ENCODE data around the gene DDX11. TPM values are rescaled to one million over a fixed set of nuclear protein-coding genes. Genes with fewer than 3 reads are reported as not detected.
A peak's percentile ranks its signal among the peaks of the same experiment; 100 is the strongest.

Gene DDX11
- total RNA-seq, 1 donor from 2014 or later = 247 TPM

GRCh38 chr12:31033146-31033545 lies 40.5 kb upstream of the DDX11 start:
- Mint-ChIP-seq H3K4me1 (ENCODE audit: low read depth) (peaks cover 1% of the 10 kb centered on the region), H3K4me3 (ENCODE audit: low read depth) (no peak overlapping the region), H3K27me3 (peaks cover 47% of the 10 kb centered on the region), H3K27ac (no peak overlapping the region), H3K36me3 (ENCODE audit: insufficient read depth) (no peaks in the 10 kb centered on the region), H3K9me3 (ENCODE audit: low read depth) (no peaks in the 10 kb centered on the region)
- TF ChIP-seq, protein P1, sequence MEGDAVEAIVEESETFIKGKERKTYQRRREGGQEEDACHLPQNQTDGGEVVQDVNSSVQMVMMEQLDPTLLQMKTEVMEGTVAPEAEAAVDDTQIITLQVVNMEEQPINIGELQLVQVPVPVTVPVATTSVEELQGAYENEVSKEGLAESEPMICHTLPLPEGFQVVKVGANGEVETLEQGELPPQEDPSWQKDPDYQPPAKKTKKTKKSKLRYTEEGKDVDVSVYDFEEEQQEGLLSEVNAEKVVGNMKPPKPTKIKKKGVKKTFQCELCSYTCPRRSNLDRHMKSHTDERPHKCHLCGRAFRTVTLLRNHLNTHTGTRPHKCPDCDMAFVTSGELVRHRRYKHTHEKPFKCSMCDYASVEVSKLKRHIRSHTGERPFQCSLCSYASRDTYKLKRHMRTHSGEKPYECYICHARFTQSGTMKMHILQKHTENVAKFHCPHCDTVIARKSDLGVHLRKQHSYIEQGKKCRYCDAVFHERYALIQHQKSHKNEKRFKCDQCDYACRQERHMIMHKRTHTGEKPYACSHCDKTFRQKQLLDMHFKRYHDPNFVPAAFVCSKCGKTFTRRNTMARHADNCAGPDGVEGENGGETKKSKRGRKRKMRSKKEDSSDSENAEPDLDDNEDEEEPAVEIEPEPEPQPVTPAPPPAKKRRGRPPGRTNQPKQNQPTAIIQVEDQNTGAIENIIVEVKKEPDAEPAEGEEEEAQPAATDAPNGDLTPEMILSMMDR (IDR thresholded peaks at IDR 0.05; ENCODE audit: unreplicated experiment) = no peak
- no peak for DNase-seq (ENCODE audit: low spot score, unreplicated experiment)

- H3K27me3 Mint-ChIP-seq = peaks cover 49% of the 10 kb centered on the region
- H3K4me1 Mint-ChIP-seq (ENCODE audit: low read depth) = peaks cover 1% of the 10 kb centered on the region
- no peaks in the 10 kb centered on the region for H3K36me3 Mint-ChIP-seq (ENCODE audit: insufficient read depth)
- TF ChIP-seq, protein P1 (IDR thresholded peaks at IDR 0.05; ENCODE audit: unreplicated experiment) = no peak
- peak; percentile 5 for DNase-seq (ENCODE audit: low spot score, unreplicated experiment)
- no peak overlapping the region for H3K27ac Mint-ChIP-seq
- no peaks in the 10 kb centered on the region for H3K9me3 Mint-ChIP-seq (ENCODE audit: low read depth)
- H3K4me3 Mint-ChIP-seq (ENCODE audit: low read depth) = no peak overlapping the region
Observed at GRCh38 chr12:31033681-31034080, 40.0 kb upstream of the DDX11 start.

DNA sequence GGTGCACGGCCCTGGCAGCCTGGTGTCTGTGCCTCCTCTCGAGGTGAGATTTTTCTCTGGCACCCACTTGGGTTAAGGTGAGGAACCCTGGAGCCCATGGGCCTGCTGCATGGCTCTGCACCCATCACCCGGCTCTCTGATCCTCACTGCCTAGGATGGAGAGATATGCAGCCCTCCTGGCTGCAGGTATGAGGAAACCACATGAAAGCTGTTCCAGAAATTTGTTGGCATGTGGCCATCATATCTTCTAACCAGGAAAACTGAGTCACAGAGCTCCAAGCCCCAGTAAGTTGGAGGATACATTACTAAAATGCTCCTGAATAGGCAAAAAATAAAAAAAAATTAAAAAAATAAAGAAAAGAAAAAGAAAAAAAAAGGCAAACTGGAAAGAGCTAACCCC lies 39.3 kb upstream of the DDX11 start:
- H3K9me3 Mint-ChIP-seq (ENCODE audit: low read depth) = no peaks in the 10 kb centered on the region
- no peak overlapping the region for H3K27ac Mint-ChIP-seq
- no peak overlapping the region for H3K4me3 Mint-ChIP-seq (ENCODE audit: low read depth)
- TF ChIP-seq, protein P1 (IDR thresholded peaks at IDR 0.05; ENCODE audit: unreplicated experiment) = no peak
- H3K27me3 Mint-ChIP-seq = peaks cover 47% of the 10 kb centered on the region
- peak; percentile 3 for DNase-seq (ENCODE audit: low spot score, unreplicated experiment)
- peaks cover 1% of the 10 kb centered on the region for H3K4me1 Mint-ChIP-seq (ENCODE audit: low read depth)
- no peaks in the 10 kb centered on the region for H3K36me3 Mint-ChIP-seq (ENCODE audit: insufficient read depth)

DNA sequence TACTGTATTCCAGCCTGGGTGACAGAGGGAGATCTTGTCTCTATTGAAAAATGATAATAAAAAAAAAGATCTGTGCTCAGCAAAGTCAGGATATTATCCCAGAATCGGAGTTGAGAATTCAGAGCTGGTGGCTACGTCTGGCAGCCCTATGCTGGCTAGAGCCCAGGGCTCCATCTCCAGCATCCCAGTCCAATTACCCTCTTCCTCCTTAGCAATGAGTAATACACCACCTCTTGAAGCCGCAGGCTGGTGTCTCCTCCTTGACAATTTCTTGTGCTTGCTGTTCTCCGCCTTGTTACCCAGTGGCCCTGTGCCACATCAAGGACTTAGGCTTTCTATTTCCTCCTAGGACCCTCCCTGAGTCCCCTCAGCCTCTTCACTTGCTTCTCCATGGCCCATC lies 38.4 kb upstream of the DDX11 start:
- H3K9me3 Mint-ChIP-seq (ENCODE audit: low read depth) = no peaks in the 10 kb centered on the region
- DNase-seq (ENCODE audit: low spot score, unreplicated experiment) = peak; percentile 2
- H3K4me1 Mint-ChIP-seq (ENCODE audit: low read depth) = no peaks in the 10 kb centered on the region
- no peak overlapping the region for H3K4me3 Mint-ChIP-seq (ENCODE audit: low read depth)
- TF ChIP-seq, protein P1 (IDR thresholded peaks at IDR 0.05; ENCODE audit: unreplicated experiment) = no peak
- no peak overlapping the region for H3K27ac Mint-ChIP-seq
- H3K36me3 Mint-ChIP-seq (ENCODE audit: insufficient read depth) = no peaks in the 10 kb centered on the region
- H3K27me3 Mint-ChIP-seq = peaks cover 38% of the 10 kb centered on the region

GRCh38 chr12:31035967-31036665 lies 37.5 kb upstream of the DDX11 start:
- Mint-ChIP-seq H3K27me3 (peaks cover 32% of the 10 kb centered on the region), H3K4me1 (ENCODE audit: low read depth) (no peaks in the 10 kb centered on the region), H3K4me3 (ENCODE audit: low read depth) (no peak overlapping the region), H3K9me3 (ENCODE audit: low read depth) (no peaks in the 10 kb centered on the region), H3K27ac (no peak overlapping the region), H3K36me3 (ENCODE audit: insufficient read depth) (no peaks in the 10 kb centered on the region)
- DNase-seq (ENCODE audit: low spot score, unreplicated experiment) = peak; percentile 6
- TF ChIP-seq, protein P1 (IDR thresholded peaks at IDR 0.05; ENCODE audit: unreplicated experiment) = no peak

Data from progenitor cell of endocrine pancreas (in vitro differentiated cells).